Measurements from ENCODE around the gene RNF144A.
"Not testable (repeated sequence)": the region's sequence is repeated elsewhere in the genome, so short reads cannot be mapped to it uniquely, and the experiment has no call there.

DNA sequence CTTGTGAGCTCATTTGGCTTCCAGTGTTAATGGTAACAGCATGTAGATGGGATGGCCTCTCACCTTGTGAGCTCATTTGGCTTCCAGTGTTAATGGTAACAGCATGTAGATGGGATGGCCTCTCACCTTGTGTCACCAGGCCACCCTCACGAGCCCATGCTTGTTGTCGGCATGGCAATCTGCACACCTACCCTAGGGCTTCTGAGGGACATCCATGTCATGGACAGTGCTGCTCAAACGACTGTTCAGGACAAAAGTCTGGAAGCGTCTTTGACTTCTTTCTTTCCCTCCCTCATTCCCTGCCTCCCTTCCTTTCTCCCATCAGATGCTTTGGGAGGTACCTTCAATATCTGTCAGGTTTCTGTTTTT lies 18.4 kb downstream of the RNF144A start:
- TF ChIP-seq, protein P1, sequence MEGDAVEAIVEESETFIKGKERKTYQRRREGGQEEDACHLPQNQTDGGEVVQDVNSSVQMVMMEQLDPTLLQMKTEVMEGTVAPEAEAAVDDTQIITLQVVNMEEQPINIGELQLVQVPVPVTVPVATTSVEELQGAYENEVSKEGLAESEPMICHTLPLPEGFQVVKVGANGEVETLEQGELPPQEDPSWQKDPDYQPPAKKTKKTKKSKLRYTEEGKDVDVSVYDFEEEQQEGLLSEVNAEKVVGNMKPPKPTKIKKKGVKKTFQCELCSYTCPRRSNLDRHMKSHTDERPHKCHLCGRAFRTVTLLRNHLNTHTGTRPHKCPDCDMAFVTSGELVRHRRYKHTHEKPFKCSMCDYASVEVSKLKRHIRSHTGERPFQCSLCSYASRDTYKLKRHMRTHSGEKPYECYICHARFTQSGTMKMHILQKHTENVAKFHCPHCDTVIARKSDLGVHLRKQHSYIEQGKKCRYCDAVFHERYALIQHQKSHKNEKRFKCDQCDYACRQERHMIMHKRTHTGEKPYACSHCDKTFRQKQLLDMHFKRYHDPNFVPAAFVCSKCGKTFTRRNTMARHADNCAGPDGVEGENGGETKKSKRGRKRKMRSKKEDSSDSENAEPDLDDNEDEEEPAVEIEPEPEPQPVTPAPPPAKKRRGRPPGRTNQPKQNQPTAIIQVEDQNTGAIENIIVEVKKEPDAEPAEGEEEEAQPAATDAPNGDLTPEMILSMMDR (conservative IDR thresholded peaks at IDR 0.05; ENCODE audit: low read depth, low read length): not testable (repeated sequence)
- TF ChIP-seq EZH2 (IDR thresholded peaks at IDR 0.05; ENCODE audit: borderline replicate concordance, low read depth, low read length, poor library complexity, severe bottlenecking): not testable (repeated sequence)

Measured in A673 (cell line).